T1000 (cell line): ENCODE measurements around the gene CAPRIN1.

Experiments used
- DNase-seq: peaks from one replicate; lab custom pipeline; 2025; ENCODE audit warnings: mixed read lengths; lab: John Stamatoyannopoulos, UW

CAPRIN1 gene

GRCh38 chr11:34051349-34052035 is at the start of gene CAPRIN1:
CAPRIN1 (plus strand) TSS chr11:34051731; CDS start chr11:34052421, 690 bp downstream.
- peak; percentile 87 for DNase-seq

- DNase-seq, result no peak
These were observed 49.1 kb upstream of the CAPRIN1 start for GRCh38 chr11:34002420-34002819.

GRCh38 chr11:34004236-34004635 is 47.3 kb upstream of the CAPRIN1 start:
- DNase-seq, result no peak

GRCh38 chr11:34006876-34007275 is 44.7 kb upstream of the CAPRIN1 start:
- no peak for DNase-seq

- DNase-seq, result no peak
These were observed 38.8 kb upstream of the CAPRIN1 start for GRCh38 chr11:34012734-34013133.

- no peak for DNase-seq
These were observed 37.5 kb upstream of the CAPRIN1 start for GRCh38 chr11:34013898-34014571.

- no peak for DNase-seq
These were observed 29.4 kb upstream of the CAPRIN1 start for GRCh38 chr11:34021977-34022735.

- DNase-seq, result no peak
These were observed 25.1 kb upstream of the CAPRIN1 start for GRCh38 chr11:34026432-34026831.

- DNase-seq, result no peak
These were observed 23.8 kb upstream of the CAPRIN1 start for GRCh38 chr11:34027516-34028408.

- DNase-seq, result no peak
These were observed 23.1 kb upstream of the CAPRIN1 start for GRCh38 chr11:34028425-34028824.

- no peak for DNase-seq
These were observed 22.4 kb upstream of the CAPRIN1 start for GRCh38 chr11:34029176-34029575.

GRCh38 chr11:34030382-34030781 is 21.1 kb upstream of the CAPRIN1 start:
- DNase-seq, result peak; percentile 1

GRCh38 chr11:34033399-34033798 is 18.1 kb upstream of the CAPRIN1 start:
- DNase-seq, result no peak

GRCh38 chr11:34034053-34034452 is 17.5 kb upstream of the CAPRIN1 start:
- no peak for DNase-seq

- no peak for DNase-seq
These were observed 15.1 kb upstream of the CAPRIN1 start for GRCh38 chr11:34036456-34036855.

GRCh38 chr11:34037016-34037415 is 14.5 kb upstream of the CAPRIN1 start:
- DNase-seq, result no peak

GRCh38 chr11:34040571-34040970 is 11.0 kb upstream of the CAPRIN1 start:
- no peak for DNase-seq

- peak; percentile 69 for DNase-seq
These were observed 6.7 kb upstream of the CAPRIN1 start for GRCh38 chr11:34044664-34045485.

- DNase-seq, result no peak
These were observed 2.5 kb upstream of the CAPRIN1 start for GRCh38 chr11:34049028-34049427.

- peak; percentile 39 for DNase-seq
These were observed 766 bp upstream of the CAPRIN1 start for GRCh38 chr11:34050581-34051348.
